VCaP (cell line): ENCODE measurements around the gene AXIN2.

Experiments used
- H3K27ac ChIP-seq: fragments of 450-650 bp; 2 replicates; pipeline ENCODE4 v1.5.1; 2017
- CTCF ChIP-seq: fragments of 450-650 bp; conservative IDR thresholded peaks from 2 replicates; pipeline ENCODE4 v1.5.1; 2017; ENCODE audit warnings: mild to moderate bottlenecking, moderate library complexity

Gene AXIN2

DNA sequence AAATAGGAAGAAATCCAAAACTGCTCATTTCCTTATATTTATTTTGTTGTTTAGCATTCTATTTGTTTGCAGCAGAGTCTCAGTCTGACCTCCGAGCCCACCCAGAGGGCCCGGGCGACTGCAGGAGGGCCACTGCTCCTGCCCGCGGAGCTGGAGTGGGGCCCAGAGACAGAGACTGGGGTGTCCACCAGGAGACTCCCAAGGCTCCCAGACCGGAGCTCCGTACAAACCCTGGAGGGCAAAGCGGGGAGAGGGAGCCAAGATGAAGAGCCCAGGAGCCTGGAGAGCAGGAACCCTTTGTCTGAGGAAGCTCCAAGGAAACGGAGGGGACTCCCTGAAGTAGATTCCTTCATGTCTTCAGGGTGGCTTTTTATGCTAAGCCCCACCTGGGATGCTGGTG lies 57.9 kb downstream of the AXIN2 start:
- H3K27ac ChIP-seq: no peak overlapping the region
- no peak for TF ChIP-seq CTCF

DNA sequence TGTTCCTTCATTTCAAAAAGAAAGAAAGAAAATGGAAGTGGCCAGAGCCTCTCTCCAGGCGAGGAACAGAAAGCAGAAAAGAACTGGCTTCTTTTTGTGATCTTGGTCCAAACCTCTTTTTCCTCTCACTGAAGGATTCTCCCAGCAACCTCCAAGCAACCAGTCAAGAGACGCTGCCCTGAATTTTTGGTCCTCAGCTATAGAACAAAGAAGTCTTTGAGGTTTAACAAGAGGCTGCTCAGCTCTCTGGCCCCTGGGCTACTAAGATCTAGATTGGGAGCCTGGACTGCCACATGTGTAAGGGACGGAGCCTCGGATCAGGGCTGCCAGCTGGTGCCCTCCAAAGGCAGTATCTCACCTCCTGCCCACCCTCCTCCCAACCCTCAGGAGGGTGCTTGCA lies 62.6 kb downstream of the AXIN2 start:
- no peak for TF ChIP-seq CTCF
- no peak overlapping the region for H3K27ac ChIP-seq

DNA sequence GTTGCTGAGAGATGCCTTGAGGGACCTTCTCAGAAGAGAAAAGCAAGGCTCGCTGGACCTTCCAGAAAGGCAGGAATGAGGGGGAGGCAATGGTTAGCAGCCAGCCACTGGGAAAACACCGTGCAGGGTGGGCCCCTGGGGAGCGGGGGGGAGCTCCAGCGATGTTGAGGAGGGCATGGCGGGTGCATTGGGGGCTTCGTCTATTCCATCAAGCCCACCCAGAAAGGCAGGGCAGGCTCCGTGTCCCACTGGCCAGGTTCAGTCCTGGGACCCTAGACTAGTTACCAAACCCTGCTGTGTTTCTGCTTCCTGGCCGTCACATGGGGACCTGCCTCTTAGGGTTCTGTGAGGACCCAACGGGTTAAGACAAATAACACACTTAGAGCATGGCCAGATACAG lies 64.6 kb downstream of the AXIN2 start:
- TF ChIP-seq CTCF: no peak
- H3K27ac ChIP-seq: no peak overlapping the region

GRCh38 chr17:65495122-65496055 lies 66.1 kb downstream of the AXIN2 start:
- no peak overlapping the region for H3K27ac ChIP-seq
- no peak for TF ChIP-seq CTCF

DNA sequence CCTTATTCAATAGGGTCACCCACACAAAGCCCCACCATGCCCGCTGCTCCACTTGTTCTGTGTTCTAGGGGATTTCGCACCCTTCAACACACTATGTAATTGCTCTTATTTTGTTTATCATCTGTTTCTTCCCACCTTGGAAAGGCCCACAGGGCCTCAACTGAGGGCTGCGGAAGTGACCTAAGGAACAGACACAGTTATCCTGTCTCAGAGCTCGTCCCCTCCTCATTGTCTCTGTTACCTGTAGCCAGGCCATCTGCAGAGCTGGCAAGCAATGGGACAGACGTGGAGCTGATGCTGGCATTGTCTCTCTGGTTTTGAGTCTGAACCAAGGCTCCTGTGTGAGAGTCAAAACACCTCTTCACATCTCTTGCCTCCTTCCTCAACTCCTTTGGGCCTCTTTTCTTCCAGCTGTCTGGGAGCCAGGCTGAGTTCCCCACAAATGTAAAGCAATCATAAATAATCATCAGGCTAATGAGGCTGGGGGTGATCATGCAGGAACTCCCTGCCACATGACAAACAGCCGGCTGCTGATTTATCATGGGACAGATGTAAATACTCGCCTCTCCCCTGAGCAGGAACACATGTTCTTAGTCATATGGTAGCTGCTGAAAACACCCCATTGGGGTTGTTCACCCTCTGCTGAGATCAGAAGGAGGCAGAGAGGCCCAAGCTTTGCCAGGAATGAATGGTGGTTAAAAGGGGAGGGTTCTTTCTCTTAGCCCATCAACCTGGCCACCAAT lies 71.9 kb downstream of the AXIN2 start:
- no peak overlapping the region for H3K27ac ChIP-seq

GRCh38 chr17:65488665-65489064 lies 72.8 kb downstream of the AXIN2 start:
- TF ChIP-seq CTCF: no peak
- no peak overlapping the region for H3K27ac ChIP-seq

More for the DNA sequence above, 71.9 kb downstream of the AXIN2 start:
- TF ChIP-seq CTCF: no peak

DNA sequence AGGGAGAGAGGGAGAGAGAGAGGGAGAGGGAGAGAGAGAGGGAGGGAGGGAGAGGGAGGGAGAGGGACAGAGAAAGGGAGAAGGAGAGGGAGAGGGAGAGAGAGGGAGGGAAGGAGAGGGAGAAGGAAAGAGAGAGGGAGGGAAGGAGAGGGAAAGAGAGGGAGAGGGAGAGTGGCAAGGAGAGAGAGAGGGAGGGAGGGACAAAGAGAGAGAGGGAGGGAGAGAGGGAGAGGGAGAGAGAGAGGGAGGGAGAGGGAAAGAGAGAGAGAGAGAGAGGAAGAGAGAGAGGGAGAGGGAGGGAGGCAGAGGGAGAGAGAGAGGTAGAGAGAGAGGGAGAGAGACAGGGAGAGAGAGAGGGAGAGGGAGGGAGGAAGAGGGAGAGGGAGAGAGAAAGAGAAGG lies 73.5 kb downstream of the AXIN2 start:
- no peak overlapping the region for H3K27ac ChIP-seq
- TF ChIP-seq CTCF: no peak
